SK-N-MC (cell line): Measurements from ENCODE around the gene CDC42BPB.

Experiments
- EZH2 ChIP-seq: fragments of 200-600 bp; sonication (generic); IDR thresholded peaks from one replicate; pipeline ENCODE4 v1.6.1; 2017; ENCODE audit warnings: antibody characterized with exemption
- FOXP2 ChIP-seq: optimal IDR thresholded peaks from 2 replicates; pipeline ENCODE3; 2011; ENCODE audit warnings: mild to moderate bottlenecking, moderate library complexity; ENCODE audit not compliant: insufficient read depth; ENCODE audit errors: extremely low read length, control extremely low read depth
- POLR2AphosphoS5 ChIP-seq: IDR thresholded peaks from 2 replicates; pipeline ENCODE4 v1.6.1; 2012; ENCODE audit warnings: mild to moderate bottlenecking, low read depth, low read length, borderline replicate concordance

- TF ChIP-seq POLR2AphosphoS5 (no peak), EZH2 (no peak), FOXP2 (no peak)
These were observed 105.5 kb downstream of the CDC42BPB start for GRCh38 chr14:102951799-102952198.
